HepG2 (cell line): ENCODE measurements around the gene HSF4. TPM values are rescaled to one million over a fixed set of nuclear protein-coding genes. Genes with fewer than 3 reads are reported as not detected.

Experiments
- AKAP8 ChIP-seq: sonication (generic); formaldehyde crosslinking; IDR thresholded peaks from 2 replicates; pipeline ENCODE4 v1.5.1; 2020; ENCODE audit warnings: mild to moderate bottlenecking, missing genetic modification reagents
- BHLHE40 ChIP-seq: IDR thresholded peaks from 2 replicates; pipeline ENCODE4 v1.6.1; 2011; ENCODE audit warnings: low read length, improper control_type of control experiment
- DNMT1 ChIP-seq: sonication (generic); formaldehyde crosslinking; IDR thresholded peaks from 2 replicates; pipeline ENCODE4 v1.5.1; 2020; ENCODE audit warnings: mild to moderate bottlenecking, missing genetic modification reagents
- KAT8 ChIP-seq: IDR thresholded peaks from 2 replicates; pipeline ENCODE4 v1.6.1; 2016; ENCODE audit warnings: missing genetic modification reagents, missing compliant biosample characterization
- NKX3-1 ChIP-seq: sonication (generic); formaldehyde crosslinking; IDR thresholded peaks from 2 replicates; pipeline ENCODE4 v1.5.0; 2020; ENCODE audit warnings: missing genetic modification reagents
- NR2F1 ChIP-seq, 2 experiments: fragments of 450-650 bp in 1 of 2; formaldehyde crosslinking in 1 of 2; IDR thresholded peaks; 2 replicates each; pipeline versions ENCODE4 v1.5.0 to v1.6.1; 2016 to 2020; ENCODE audit warnings: mild to moderate bottlenecking in 1 of 2, missing compliant biosample characterization in 1 of 2, missing genetic modification reagents in 1 of 2, moderate library complexity in 1 of 2
- PCBP1 ChIP-seq: fragments of 200-400 bp; formaldehyde crosslinking; IDR thresholded peaks from 2 replicates; pipeline ENCODE4 v1.6.1; 2017; ENCODE audit warnings: mild to moderate bottlenecking, low read depth, low read length, borderline replicate concordance
- SNAI1 ChIP-seq: sonication (generic); formaldehyde crosslinking; IDR thresholded peaks from 2 replicates; pipeline ENCODE4 v1.5.0; 2020; ENCODE audit warnings: mild to moderate bottlenecking, missing genetic modification reagents, borderline replicate concordance
- TSC22D2 ChIP-seq: sonication (generic); formaldehyde crosslinking; IDR thresholded peaks from 2 replicates; pipeline ENCODE4 v1.5.1; 2020; ENCODE audit warnings: missing genetic modification reagents, mild to moderate bottlenecking, borderline replicate concordance
- ZBTB4 ChIP-seq: sonication (generic); formaldehyde crosslinking; IDR thresholded peaks from 2 replicates; pipeline ENCODE4 v1.4.0; 2020; ENCODE audit warnings: missing genetic modification reagents, mild to moderate bottlenecking, borderline replicate concordance
- ZFP90 ChIP-seq: sonication (generic); formaldehyde crosslinking; IDR thresholded peaks from 2 replicates; pipeline ENCODE4 v1.8.0; 2022; ENCODE audit warnings: missing genetic modification reagents, mild to moderate bottlenecking, inconsistent platforms, borderline replicate concordance
- ZNF101 ChIP-seq: sonication (generic); formaldehyde crosslinking; IDR thresholded peaks from 2 replicates; pipeline ENCODE4 v1.4.0; 2020; ENCODE audit warnings: mild to moderate bottlenecking, low read depth, missing genetic modification reagents, borderline replicate concordance
- ZNF143 ChIP-seq: sonication (generic); formaldehyde crosslinking; IDR thresholded peaks from 2 replicates; pipeline ENCODE4 v1.4.0; 2020; ENCODE audit warnings: missing genetic modification reagents
- ZNF234 ChIP-seq: sonication (generic); formaldehyde crosslinking; conservative IDR thresholded peaks from 2 replicates; pipeline ENCODE4 v1.5.1; 2020; ENCODE audit warnings: mild to moderate bottlenecking, missing genetic modification reagents
- ZNF264 ChIP-seq: sonication (generic); formaldehyde crosslinking; IDR thresholded peaks from 2 replicates; pipeline ENCODE4 v1.4.0; 2020; ENCODE audit warnings: missing genetic modification reagents
- ZNF275 ChIP-seq: sonication (generic); formaldehyde crosslinking; IDR thresholded peaks from 2 replicates; pipeline ENCODE4 v1.8.0; 2022; ENCODE audit warnings: missing genetic modification reagents, mild to moderate bottlenecking, inconsistent platforms, borderline replicate concordance
- ZNF382 ChIP-seq: sonication (generic); formaldehyde crosslinking; IDR thresholded peaks from 2 replicates; pipeline ENCODE4 v1.5.0; 2020; ENCODE audit warnings: missing genetic modification reagents, mild to moderate bottlenecking, borderline replicate concordance
- ZNF432 ChIP-seq: sonication (generic); formaldehyde crosslinking; IDR thresholded peaks from 2 replicates; pipeline ENCODE4 v1.5.0; 2020; ENCODE audit warnings: missing genetic modification reagents, mild to moderate bottlenecking, borderline replicate concordance
- ZNF44 ChIP-seq: sonication (generic); formaldehyde crosslinking; IDR thresholded peaks from 2 replicates; pipeline ENCODE4 v1.5.1; 2020; ENCODE audit warnings: mild to moderate bottlenecking, missing genetic modification reagents
- ZNF564 ChIP-seq: sonication (generic); formaldehyde crosslinking; IDR thresholded peaks from 2 replicates; pipeline ENCODE4 v1.8.1; 2023; ENCODE audit warnings: mild to moderate bottlenecking, missing genetic modification reagents
- ZNF746 ChIP-seq: sonication (generic); formaldehyde crosslinking; IDR thresholded peaks from 2 replicates; pipeline ENCODE4 v1.8.0; 2022; ENCODE audit warnings: mild to moderate bottlenecking, missing genetic modification reagents
- ZNF766 ChIP-seq: sonication (generic); formaldehyde crosslinking; IDR thresholded peaks from 2 replicates; pipeline ENCODE4 v1.5.0; 2020; ENCODE audit warnings: missing genetic modification reagents, borderline replicate concordance
- ZNF790 ChIP-seq: sonication (generic); formaldehyde crosslinking; IDR thresholded peaks from 2 replicates; pipeline ENCODE4 v1.8.0; 2022; ENCODE audit warnings: missing genetic modification reagents, mild to moderate bottlenecking, borderline replicate concordance
- ZNF878 ChIP-seq: sonication (generic); formaldehyde crosslinking; IDR thresholded peaks from 2 replicates; pipeline ENCODE4 v1.8.1; 2023; ENCODE audit warnings: mild to moderate bottlenecking, missing genetic modification reagents, moderate library complexity
- ZSCAN21 ChIP-seq: sonication (generic); formaldehyde crosslinking; IDR thresholded peaks from 2 replicates; pipeline ENCODE4 v1.8.0; 2022; ENCODE audit warnings: mild to moderate bottlenecking, missing genetic modification reagents, moderate library complexity, borderline replicate concordance
- polyA plus RNA-seq, 8 experiments: library from polyadenylated mRNA; depleted of rRNA in 3 of 8; stranded (reverse) in 7 of 8; unstranded in 1 of 8; fragments of >200 nt; fragmentation: Illumina TruSeq in 4 of 8; extraction: Trizol in 4 of 8; gene quantifications; 2 replicates each; pipeline versions ENCODE4 v1.2.1 to v1.2.3, GENCODE V29; 2011 to 2016; ENCODE audit warnings: low read depth in 4 of 8, missing spikeins in 1 of 8, mixed read lengths in 1 of 8; ENCODE audit not compliant: insufficient read depth in 1 of 8
- total RNA-seq, 5 experiments: library from RNA; depleted of rRNA; stranded (reverse); fragments of >200 nt; fragmentation: Illumina TruSeq; extraction: Trizol; gene quantifications; 2 replicates each; pipeline ENCODE4 v1.2.3, GENCODE V29; 2016; ENCODE audit warnings: low read depth in 1 of 5

Gene HSF4
- total and polyA plus RNA-seq, 2 of the 13 experiments (the other 11 are each of a cell fraction or from before 2014, with no cell fraction given): 3.5 to 16.9 TPM

DNA sequence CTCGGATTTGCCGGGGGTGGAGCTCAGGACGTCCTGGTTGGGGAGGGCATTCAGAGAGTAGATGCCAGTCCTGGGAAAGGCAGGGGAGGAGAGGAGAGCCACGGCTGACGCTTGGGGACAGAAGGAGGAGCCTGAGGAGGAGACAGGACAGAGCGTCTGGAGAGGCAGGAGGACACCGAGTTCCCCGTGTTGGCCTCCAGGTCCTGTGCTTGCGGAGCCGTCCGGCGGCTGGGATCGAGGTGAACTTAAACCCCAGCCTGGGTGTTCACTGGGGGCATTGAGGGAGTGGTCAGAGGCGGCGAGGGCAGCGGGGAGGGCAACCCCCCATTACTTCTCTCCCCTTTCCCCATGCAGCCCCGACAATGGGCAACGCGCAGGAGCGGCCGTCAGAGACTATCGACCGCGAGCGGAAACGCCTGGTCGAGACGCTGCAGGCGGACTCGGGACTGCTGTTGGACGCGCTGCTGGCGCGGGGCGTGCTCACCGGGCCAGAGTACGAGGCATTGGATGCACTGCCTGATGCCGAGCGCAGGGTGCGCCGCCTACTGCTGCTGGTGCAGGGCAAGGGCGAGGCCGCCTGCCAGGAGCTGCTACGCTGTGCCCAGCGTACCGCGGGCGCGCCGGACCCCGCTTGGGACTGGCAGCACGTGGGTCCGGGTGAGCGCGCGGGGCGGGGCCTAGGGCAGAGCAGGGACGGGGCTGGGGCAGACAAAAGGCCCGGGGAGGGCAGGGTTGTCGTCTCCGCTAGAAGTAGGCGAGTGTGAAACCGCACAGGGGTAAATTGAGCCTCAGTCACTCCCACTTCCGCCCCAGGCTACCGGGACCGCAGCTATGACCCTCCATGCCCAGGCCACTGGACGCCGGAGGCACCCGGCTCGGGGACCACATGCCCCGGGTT lies 9.5 kb downstream of the HSF4 start (continued):
- peak; percentile 96; the same call in 1 of the 2 replicates for TF ChIP-seq ZFP90 (CRISPR knock-in tag)
- 0 out of 2 replicates have a peak, but pooled peaks have one; percentile 44 for TF ChIP-seq NKX3-1 (CRISPR knock-in tag)
- no peak for TF ChIP-seq BHLHE40
- TF ChIP-seq SNAI1 (CRISPR knock-in tag): no peak
- no peak for TF ChIP-seq ZNF101 (CRISPR knock-in tag)
- peak; percentile 70; the same call in 1 of the 2 replicates for TF ChIP-seq ZNF746 (CRISPR knock-in tag)
- no peak for TF ChIP-seq NR2F1 (CRISPR knock-in tag; IDR thresholded peaks at IDR 0.05)
- TF ChIP-seq ZNF564 (CRISPR knock-in tag): peak; percentile 65; the same call in 1 of the 2 replicates
- peak; percentile 82 for TF ChIP-seq KAT8 (CRISPR knock-in tag)
- TF ChIP-seq ZNF766 (CRISPR knock-in tag): peak; percentile 81; the same call in 1 of the 2 replicates
- peak; percentile 94 for TF ChIP-seq ZNF264 (CRISPR knock-in tag)
- peak; percentile 46 for TF ChIP-seq ZNF143
- peak; percentile 84; the same call in 1 of the 2 replicates for TF ChIP-seq ZBTB4
- no peak; the same call in 1 of the 2 replicates for TF ChIP-seq ZNF234
- TF ChIP-seq ZNF382 (CRISPR knock-in tag): no peak
- peak; percentile 94; the same call in 1 of the 2 replicates for TF ChIP-seq ZNF44 (CRISPR knock-in tag)
- peak; percentile 78; the same call in 1 of the 2 replicates for TF ChIP-seq DNMT1 (CRISPR knock-in tag)
- no peak for TF ChIP-seq ZNF275 (CRISPR knock-in tag)
- peak; percentile 29; the same call in 1 of the 2 replicates for TF ChIP-seq ZNF790 (CRISPR knock-in tag)
- TF ChIP-seq AKAP8 (CRISPR knock-in tag): peak; percentile 98
- TF ChIP-seq TSC22D2 (CRISPR knock-in tag): no peak
- peak; percentile 98 for TF ChIP-seq ZSCAN21 (CRISPR knock-in tag)
- TF ChIP-seq ZNF432 (CRISPR knock-in tag): peak; percentile 89; the same call in 1 of the 2 replicates
- TF ChIP-seq ZNF878 (CRISPR knock-in tag): no peak
- TF ChIP-seq PCBP1: 0 out of 2 replicates have a peak, but pooled peaks have one; percentile 61
